Measurements from ENCODE around the gene ERC1. TPM values are rescaled to one million over a fixed set of nuclear protein-coding genes. Genes with fewer than 3 reads are reported as not detected.
A peak's percentile ranks its signal among the peaks of the same experiment; 100 is the strongest.

ERC1 gene
- total and polyA plus RNA-seq, 2 of the 4 experiments (the other 2 are of a cell fraction) = 11.6 to 25.6 TPM

GRCh38 chr12:1445807-1446206, 454.8 kb downstream of the ERC1 start:
- peak overlapping the region; percentile 9; the same call in 1 of the 2 replicates for H2BK120ac ChIP-seq (ENCODE audit: low read depth, low read length)
- H3K27me3 ChIP-seq (ENCODE audit: control insufficient read depth, insufficient read depth, low read length) = no peaks in the 10 kb centered on the region
- no peak overlapping the region for H3K27ac ChIP-seq (ENCODE audit: insufficient read depth, low read length)
- H3K36me3 ChIP-seq (ENCODE audit: control insufficient read depth, insufficient read depth, low read length) = 0 out of 2 replicates have a peak, but pooled peaks cover 4% of the 10 kb centered on the region
- no peak overlapping the region for H3K4me3 ChIP-seq (ENCODE audit: insufficient read depth, low read depth, low read length)
- H3K9me3 ChIP-seq (ENCODE audit: control insufficient read depth, insufficient read depth, low read length) = no peaks in the 10 kb centered on the region
- peak overlapping the region; percentile 38; the same call in 1 of the 2 replicates for H3K4ac ChIP-seq (ENCODE audit: low read depth, low read length)
- no peak overlapping the region for H2AK9ac ChIP-seq (replicated peaks; ENCODE audit: low read depth, low read length, poor library complexity)
- no peak overlapping the region for H3K23ac ChIP-seq (ENCODE audit: low read depth, low read length)
- no peak for TF ChIP-seq RCOR1 (IDR thresholded peaks at IDR 0.05; ENCODE audit: insufficient replicate concordance, low read length)
- TF ChIP-seq USF2 (IDR thresholded peaks at IDR 0.05; ENCODE audit: low read depth, low read length) = no peak
- TF ChIP-seq POLR2A (IDR thresholded peaks at IDR 0.05; ENCODE audit: low read depth, low read length) = no peak
- TF ChIP-seq MAZ (IDR thresholded peaks at IDR 0.05; ENCODE audit: borderline replicate concordance, low read depth, low read length) = no peak
- no peak for TF ChIP-seq NFE2L2 (IDR thresholded peaks at IDR 0.05; ENCODE audit: low read depth, low read length)
- TF ChIP-seq SMC3 (IDR thresholded peaks at IDR 0.05; ENCODE audit: low read depth, low read length) = no peak
- no peak for TF ChIP-seq FOS (IDR thresholded peaks at IDR 0.05; ENCODE audit: low read depth, low read length)
- no peak for TF ChIP-seq MAFK (IDR thresholded peaks at IDR 0.05; ENCODE audit: low read depth, low read length)
- no peak for TF ChIP-seq MXI1 (IDR thresholded peaks at IDR 0.05; ENCODE audit: borderline replicate concordance, low read depth, low read length)
- no peak for TF ChIP-seq CTCF (conservative IDR thresholded peaks at IDR 0.05; ENCODE audit: low read depth, low read length)
- no peak for TF ChIP-seq RFX5 (IDR thresholded peaks at IDR 0.05; ENCODE audit: low read depth, low read length)
- TF ChIP-seq BHLHE40 (IDR thresholded peaks at IDR 0.05; ENCODE audit: low read depth, low read length) = no peak
- TF ChIP-seq, protein P1, sequence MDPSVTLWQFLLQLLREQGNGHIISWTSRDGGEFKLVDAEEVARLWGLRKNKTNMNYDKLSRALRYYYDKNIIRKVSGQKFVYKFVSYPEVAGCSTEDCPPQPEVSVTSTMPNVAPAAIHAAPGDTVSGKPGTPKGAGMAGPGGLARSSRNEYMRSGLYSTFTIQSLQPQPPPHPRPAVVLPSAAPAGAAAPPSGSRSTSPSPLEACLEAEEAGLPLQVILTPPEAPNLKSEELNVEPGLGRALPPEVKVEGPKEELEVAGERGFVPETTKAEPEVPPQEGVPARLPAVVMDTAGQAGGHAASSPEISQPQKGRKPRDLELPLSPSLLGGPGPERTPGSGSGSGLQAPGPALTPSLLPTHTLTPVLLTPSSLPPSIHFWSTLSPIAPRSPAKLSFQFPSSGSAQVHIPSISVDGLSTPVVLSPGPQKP (IDR thresholded peaks at IDR 0.05; ENCODE audit: borderline replicate concordance, low read depth, low read length) = no peak
- no peak for TF ChIP-seq RAD21 (IDR thresholded peaks at IDR 0.05; ENCODE audit: low read length)
- TF ChIP-seq CEBPB (IDR thresholded peaks at IDR 0.05; ENCODE audit: low read depth, low read length) = no peak
- no peak for TF ChIP-seq CHD1 (IDR thresholded peaks at IDR 0.05; ENCODE audit: low read depth, low read length)
- H4K5ac ChIP-seq (ENCODE audit: low read depth, low read length) = peak overlapping the region; percentile 7; the same call in 1 of the 2 replicates
- H4K8ac ChIP-seq (ENCODE audit: low read depth in 2 of 2, low read length in 2 of 2) = no peak overlapping the region; a peak in 1 of 4 replicates
- H2AK5ac ChIP-seq (ENCODE audit: low read depth, low read length) = peak overlapping the region; percentile 68; the same call in 1 of the 2 replicates
- peak overlapping the region; percentile 16 for H2BK5ac ChIP-seq (ENCODE audit: low read depth, low read length, poor library complexity, severe bottlenecking)
- no CpG with 5 or more reads among the region's 3 CpGs for WGBS, 2 experiments (ENCODE audit: extremely low coverage in 2 of 2, insufficient read length in 1 of 2)
- no peak overlapping the region for H3K18ac ChIP-seq (ENCODE audit: low read depth, low read length)
- DNase-seq = no peak
- H3K9ac ChIP-seq (ENCODE audit: low read depth, low read length) = no peak overlapping the region
- no peak overlapping the region for H3K4me2 ChIP-seq (ENCODE audit: low read depth, low read length)
- H3K4me1 ChIP-seq (ENCODE audit: control insufficient read depth, insufficient read depth, low read length) = peaks cover 18% of the 10 kb centered on the region
- H3K56ac ChIP-seq (ENCODE audit: extremely low read depth, insufficient read depth, low read length) = no peak overlapping the region
- H3K14ac ChIP-seq (replicated peaks; ENCODE audit: low read depth, low read length) = no peak overlapping the region; the same call in 1 of the 2 replicates
- no peak overlapping the region for H4K91ac ChIP-seq (ENCODE audit: insufficient read depth, low read depth, low read length)
- ATAC-seq (ENCODE audit: low read depth) = no peak
- intact Hi-C loops (cut with micrococcal nuclease) (loop anchor here (2.0 kb wide), 1 partner anchor 29 kb away; no protein-coding TSS in a partner anchor), dilution Hi-C loops (cut with HindIII; ENCODE audit: low sequenced_read_pairs, unreplicated experiment) (no loop called here), in situ Hi-C loops (cut with MboI; ENCODE audit: low sequenced_read_pairs) (no loop called here)
- H2BK20ac ChIP-seq (ENCODE audit: low read depth, low read length) = no peak overlapping the region
- H3K9me1 ChIP-seq (ENCODE audit: insufficient read depth, low read length) = 0 out of 2 replicates have a peak, but pooled peaks cover 7% of the 10 kb centered on the region
- H2BK15ac ChIP-seq (ENCODE audit: low read depth, low read length) = 0 out of 3 replicates have a peak overlapping the region, but pooled peaks have one; percentile 20
- BruUV-seq (replicated peaks) = no TSS peak
- peaks cover 5 to 6% of the 10 kb centered on the region in 2 experiments; a peak in 3 of 4 replicates for H3K79me1 ChIP-seq (ENCODE audit: low read depth in 1 of 2, low read length in 2 of 2)
- H4K20me1 ChIP-seq (ENCODE audit: insufficient read depth, low read length) = no peaks in the 10 kb centered on the region
- ChIA-PET CTCF (interaction anchor here (1.4 kb wide), 1 partner anchor 328 kb away, joined by 5 read pairs; no protein-coding TSS in a partner anchor), POLR2A (ENCODE audit: unreplicated experiment) (no interaction called here)
- no peak overlapping the region for H2AFZ ChIP-seq (replicated peaks; ENCODE audit: low read length, poor library complexity)
